Thoracic aorta (tissue), 2 donors: ENCODE results near the gene FAM227B. TPM values are rescaled to one million over a fixed set of nuclear protein-coding genes. Genes with fewer than 3 reads are reported as not detected.
"Not testable (repeated sequence)": the region's sequence is repeated elsewhere in the genome, so short reads cannot be mapped to it uniquely, and the experiment has no call there.

Source experiments
- ATAC-seq: fragments of 150-250 bp; one replicate; pipeline ENCODE4 v1.8.0; 2017; ENCODE audit warnings: low read depth; ENCODE audit not compliant: insufficient number of reproducible peaks, low FRiP score
- DNase-seq: peaks from one replicate; pipeline ENCODE4 v3.0.0-alpha.2; 2020; ENCODE audit warnings: low spot score
- H3K27ac ChIP-seq, 2 donors: fragments of 200-600 bp; sonication (generic); 1 replicate in 1 of 2; 2 replicates in 1 of 2; pipeline ENCODE4 v1.5.1; 2016; ENCODE audit warnings: mild to moderate bottlenecking in 2 of 2, moderate library complexity in 2 of 2
- H3K27me3 ChIP-seq: fragments of 200-600 bp; sonication (generic); replicated peaks from 2 replicates; pipeline ENCODE4 v1.6.0; 2016; ENCODE audit warnings: mild to moderate bottlenecking; ENCODE audit not compliant: insufficient read depth
- H3K36me3 ChIP-seq: fragments of 200-600 bp; sonication (generic); one replicate; pipeline ENCODE4 v1.5.1; 2016
- H3K4me1 ChIP-seq, 2 donors: fragments of 200-600 bp; sonication (generic); 1 replicate in 1 of 2; 2 replicates in 1 of 2; pipeline versions ENCODE4 v1.5.1 to v1.6.0; 2016; ENCODE audit warnings: low read depth in 2 of 2, mild to moderate bottlenecking in 1 of 2; ENCODE audit not compliant: control insufficient read depth in 1 of 2
- H3K4me3 ChIP-seq: fragments of 200-600 bp; sonication (generic); 2 replicates; pipeline ENCODE4 v1.5.1; 2016; ENCODE audit warnings: mild to moderate bottlenecking
- H3K9me3 ChIP-seq: fragments of 200-600 bp; sonication (generic); 2 replicates; pipeline ENCODE4 v1.5.1; 2016
- total RNA-seq, 2 donors: library from RNA; depleted of rRNA; stranded (reverse); fragments of >200 nt; gene quantifications; one replicate each; pipeline versions ENCODE4 v1.1.0 to v1.2.3, GENCODE V29; 2016
- TF ChIP-seq, protein P1 (sequence below): fragments of 200-600 bp; sonication (generic); IDR thresholded peaks from one replicate; pipeline ENCODE4 v1.5.1; 2019; ENCODE audit warnings: antibody characterized with exemption

Gene FAM227B
- total RNA-seq, 2 donors from 2014 or later, result 3.2 to 15.2 TPM

GRCh38 chr15:49412797-49413196 is 207.8 kb downstream of the FAM227B start:
- TF ChIP-seq, protein P1, sequence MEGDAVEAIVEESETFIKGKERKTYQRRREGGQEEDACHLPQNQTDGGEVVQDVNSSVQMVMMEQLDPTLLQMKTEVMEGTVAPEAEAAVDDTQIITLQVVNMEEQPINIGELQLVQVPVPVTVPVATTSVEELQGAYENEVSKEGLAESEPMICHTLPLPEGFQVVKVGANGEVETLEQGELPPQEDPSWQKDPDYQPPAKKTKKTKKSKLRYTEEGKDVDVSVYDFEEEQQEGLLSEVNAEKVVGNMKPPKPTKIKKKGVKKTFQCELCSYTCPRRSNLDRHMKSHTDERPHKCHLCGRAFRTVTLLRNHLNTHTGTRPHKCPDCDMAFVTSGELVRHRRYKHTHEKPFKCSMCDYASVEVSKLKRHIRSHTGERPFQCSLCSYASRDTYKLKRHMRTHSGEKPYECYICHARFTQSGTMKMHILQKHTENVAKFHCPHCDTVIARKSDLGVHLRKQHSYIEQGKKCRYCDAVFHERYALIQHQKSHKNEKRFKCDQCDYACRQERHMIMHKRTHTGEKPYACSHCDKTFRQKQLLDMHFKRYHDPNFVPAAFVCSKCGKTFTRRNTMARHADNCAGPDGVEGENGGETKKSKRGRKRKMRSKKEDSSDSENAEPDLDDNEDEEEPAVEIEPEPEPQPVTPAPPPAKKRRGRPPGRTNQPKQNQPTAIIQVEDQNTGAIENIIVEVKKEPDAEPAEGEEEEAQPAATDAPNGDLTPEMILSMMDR, result no peak
- H3K27ac ChIP-seq, result no peak overlapping the region
- DNase-seq (no peak), ATAC-seq (no peak)
- H3K4me1 ChIP-seq, result no peaks in the 10 kb centered on the region
- H3K4me3 ChIP-seq, result no peak overlapping the region
- H3K27me3 ChIP-seq, result no peaks in the 10 kb centered on the region
- no peaks in the 10 kb centered on the region for H3K36me3 ChIP-seq
- H3K9me3 ChIP-seq, result no peaks in the 10 kb centered on the region

GRCh38 chr15:49410641-49411040 is 210.0 kb downstream of the FAM227B start:
- Histone ChIP-seq H3K36me3 (no peaks in the 10 kb centered on the region), H3K27ac (no peak overlapping the region), H3K27me3 (no peaks in the 10 kb centered on the region), H3K4me3 (no peak overlapping the region), H3K9me3 (no peaks in the 10 kb centered on the region), H3K4me1 (no peaks in the 10 kb centered on the region)
- TF ChIP-seq, protein P1, result no peak
- DNase-seq, result no peak
- ATAC-seq, result no peak

DNA sequence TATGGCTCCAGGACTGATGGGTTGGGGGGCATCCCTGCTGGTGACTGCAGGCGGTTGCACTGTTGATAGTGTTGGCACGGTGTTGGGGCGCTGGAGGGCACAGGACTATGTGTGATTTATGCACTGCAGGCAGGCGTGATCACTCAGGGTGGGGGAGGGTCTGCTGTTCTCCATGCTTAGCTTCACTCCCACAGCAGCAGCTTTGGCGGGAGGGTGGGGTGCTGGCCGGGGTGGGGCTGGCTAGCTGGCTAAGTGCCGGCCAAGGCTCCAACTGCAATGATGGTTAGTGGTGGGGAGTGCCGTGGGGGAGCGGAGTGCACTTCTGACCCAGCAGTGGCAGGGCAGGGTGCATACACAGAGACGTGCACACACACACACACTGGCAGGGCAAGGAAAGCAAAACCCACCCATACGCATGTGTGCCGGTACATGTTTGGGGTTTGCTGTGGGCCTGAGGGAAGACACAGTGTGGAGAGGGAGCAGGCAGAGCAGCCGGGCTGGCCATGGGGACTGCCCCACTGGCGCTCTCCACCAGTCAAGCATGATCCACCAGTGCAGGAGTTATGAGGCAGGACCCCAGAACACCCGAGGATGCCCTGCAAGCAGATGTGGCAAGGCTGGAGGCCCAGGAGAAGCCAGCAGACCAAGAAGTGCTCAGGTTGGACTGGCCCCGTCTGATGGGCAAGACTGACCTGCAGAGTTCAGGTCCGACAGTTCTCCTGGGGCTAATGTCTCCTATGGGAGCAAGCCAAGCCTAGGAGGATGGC is 214.1 kb downstream of the FAM227B start:
- TF ChIP-seq, protein P1, result no peak
- no peak for ATAC-seq
- Histone ChIP-seq H3K4me1 (no peaks in the 10 kb centered on the region), H3K27me3 (no peaks in the 10 kb centered on the region), H3K36me3 (no peaks in the 10 kb centered on the region), H3K27ac (no peak overlapping the region), H3K9me3 (no peaks in the 10 kb centered on the region), H3K4me3 (no peak overlapping the region)
- DNase-seq, result no peak

- ATAC-seq, H3K9me3 ChIP-seq, H3K4me1 ChIP-seq, H3K36me3 ChIP-seq, H3K4me3 ChIP-seq, H3K27ac ChIP-seq, DNase-seq, H3K27me3 ChIP-seq: not testable (repeated sequence)
These were observed 217.9 kb downstream of the FAM227B start for GRCh38 chr15:49402515-49403296.

DNA sequence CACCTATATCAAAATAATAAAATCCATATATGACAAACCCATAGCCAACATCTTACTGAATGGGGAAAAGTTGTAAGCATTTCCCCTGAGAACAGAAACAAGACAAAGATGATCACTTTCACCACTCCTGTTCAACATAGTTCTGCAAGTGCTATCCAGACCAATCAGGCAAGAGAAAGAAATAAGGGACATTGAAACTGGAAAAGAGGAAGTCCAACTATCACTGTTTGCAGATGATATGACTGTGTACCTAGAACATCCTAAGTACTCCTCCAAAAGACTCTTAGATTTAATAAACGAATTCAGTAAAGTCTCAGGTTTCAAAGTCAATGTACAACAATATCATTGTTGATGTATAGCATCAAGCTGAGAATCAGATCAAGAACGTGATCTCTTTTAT is 233.1 kb downstream of the FAM227B start:
- Histone ChIP-seq H3K9me3 (no peaks in the 10 kb centered on the region), H3K27me3 (no peaks in the 10 kb centered on the region), H3K4me3 (no peak overlapping the region), H3K36me3 (peaks cover 5% of the 10 kb centered on the region), H3K27ac (no peak overlapping the region), H3K4me1 (no peaks in the 10 kb centered on the region)
- no peak for DNase-seq
- no peak for ATAC-seq
- TF ChIP-seq, protein P1, result no peak
